Activated CD8-positive, alpha-beta T cell treated with anti-CD3 and anti-CD28 coated beads for 36 hours (primary cell): Measurements from ENCODE around the gene CFAP20. TPM values are rescaled to one million over a fixed set of nuclear protein-coding genes. Genes with fewer than 3 reads are reported as not detected.

Experiments used
- ATAC-seq: fragments of 200-7000 bp; cut with Tn5 transposase; one replicate; pipeline ENCODE4 v1.10.0; 2021; ENCODE audit warnings: mild to moderate bottlenecking, moderate library complexity
- CTCF ChIA-PET: fragments of 350-600 bp; sonication (Branson Sonifier 250); formaldehyde crosslinking; loops from one replicate; lab custom pipeline; 2021; ENCODE audit warnings: antibody characterized with exemption; lab: Charles Lee
- POLR2A ChIA-PET: fragments of 350-600 bp; sonication (Branson Sonifier 250); formaldehyde crosslinking; loops from one replicate; lab custom pipeline; 2021; ENCODE audit warnings: antibody characterized with exemption; lab: Charles Lee
- DNase-seq: peaks from one replicate; pipeline ENCODE4 v3.0.0-alpha.2; 2020
- H3K27ac Mint-ChIP-seq: one replicate; pipeline ENCODE4 v1.8.0; 2021; ENCODE audit warnings: mild to moderate bottlenecking, mixed read lengths
- H3K27me3 Mint-ChIP-seq: one replicate; pipeline ENCODE4 v1.8.0; 2021; ENCODE audit warnings: mixed read lengths
- H3K36me3 Mint-ChIP-seq: one replicate; pipeline ENCODE4 v1.8.0; 2021; ENCODE audit warnings: low read depth, mixed read lengths
- H3K4me1 Mint-ChIP-seq: one replicate; pipeline ENCODE4 v1.8.0; 2021; ENCODE audit warnings: low read depth, mixed read lengths
- H3K4me3 Mint-ChIP-seq: one replicate; pipeline ENCODE4 v1.8.0; 2021; ENCODE audit warnings: mild to moderate bottlenecking, moderate library complexity, mixed read lengths
- H3K9me3 Mint-ChIP-seq: one replicate; pipeline ENCODE4 v1.8.0; 2021; ENCODE audit warnings: mixed read lengths
- intact Hi-C: fragments of 100-400 bp; cut with micrococcal nuclease; formaldehyde crosslinking; loops from one replicate; pipeline ENCODE4 v1.10.0; 2022
- total RNA-seq, 2 experiments: library from RNA; stranded (reverse); gene quantifications; one replicate each; pipeline ENCODE4 v1.2.3, GENCODE V29; 2021
- TF ChIP-seq, protein P1 (sequence below): fragments of 200-600 bp; IDR thresholded peaks from one replicate; pipeline ENCODE4 v1.8.0; 2022; ENCODE audit warnings: antibody characterized with exemption, mild to moderate bottlenecking

The CFAP20 gene
- total RNA-seq, 2 experiments from 2014 or later = 36.5 to 40.4 TPM

GRCh38 chr16:58070585-58070984 is 58.6 kb downstream of the CFAP20 start:
- no peak for DNase-seq
- no peaks in the 10 kb centered on the region for H3K27me3 Mint-ChIP-seq

More at GRCh38 chr16:58070585-58070984, 58.6 kb downstream of the CFAP20 start:
- TF ChIP-seq, protein P1, sequence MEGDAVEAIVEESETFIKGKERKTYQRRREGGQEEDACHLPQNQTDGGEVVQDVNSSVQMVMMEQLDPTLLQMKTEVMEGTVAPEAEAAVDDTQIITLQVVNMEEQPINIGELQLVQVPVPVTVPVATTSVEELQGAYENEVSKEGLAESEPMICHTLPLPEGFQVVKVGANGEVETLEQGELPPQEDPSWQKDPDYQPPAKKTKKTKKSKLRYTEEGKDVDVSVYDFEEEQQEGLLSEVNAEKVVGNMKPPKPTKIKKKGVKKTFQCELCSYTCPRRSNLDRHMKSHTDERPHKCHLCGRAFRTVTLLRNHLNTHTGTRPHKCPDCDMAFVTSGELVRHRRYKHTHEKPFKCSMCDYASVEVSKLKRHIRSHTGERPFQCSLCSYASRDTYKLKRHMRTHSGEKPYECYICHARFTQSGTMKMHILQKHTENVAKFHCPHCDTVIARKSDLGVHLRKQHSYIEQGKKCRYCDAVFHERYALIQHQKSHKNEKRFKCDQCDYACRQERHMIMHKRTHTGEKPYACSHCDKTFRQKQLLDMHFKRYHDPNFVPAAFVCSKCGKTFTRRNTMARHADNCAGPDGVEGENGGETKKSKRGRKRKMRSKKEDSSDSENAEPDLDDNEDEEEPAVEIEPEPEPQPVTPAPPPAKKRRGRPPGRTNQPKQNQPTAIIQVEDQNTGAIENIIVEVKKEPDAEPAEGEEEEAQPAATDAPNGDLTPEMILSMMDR = no peak
- intact Hi-C loops = no loop called here
- Mint-ChIP-seq H3K4me3 (no peak overlapping the region), H3K27ac (no peak overlapping the region), H3K9me3 (no peaks in the 10 kb centered on the region), H3K36me3 (no peaks in the 10 kb centered on the region), H3K4me1 (no peaks in the 10 kb centered on the region)
- CTCF ChIA-PET = no interaction called here
- POLR2A ChIA-PET = no interaction called here
- no peak for ATAC-seq

Other genes with a start within 250 kb of the CFAP20 start
- not detected for gene CNGB1, start 158.3 kb downstream of the CFAP20 start, total RNA-seq
- 1 to 10 TPM; 5.6 to 7.0 TPM for gene ZNF319, start 128.7 kb downstream of the CFAP20 start, total RNA-seq
- gene USB1, start 128.0 kb downstream of the CFAP20 start, total RNA-seq = 10 to 100 TPM; 32.9 to 37.5 TPM
- gene MMP15, start 103.6 kb downstream of the CFAP20 start, total RNA-seq = under 1 TPM; 0.25 to 0.63 TPM
- gene CSNK2A2, start 68.7 kb upstream of the CFAP20 start, total RNA-seq = 10 to 100 TPM; 97.5 to 99.0 TPM
- not detected for gene PRSS54, start 165.6 kb upstream of the CFAP20 start, total RNA-seq